Suprapubic skin (tissue), 4 donors: ENCODE data around the gene RHOG.

ENCODE experiments used
- CTCF ChIP-seq, 2 donors: fragments of 200-600 bp in 1 of 2; fragments of 450-650 bp in 1 of 2; sonication (generic) in 1 of 2; IDR thresholded peaks; one replicate each; pipeline ENCODE4 v1.5.1; 2016 to 2019; ENCODE audit warnings: antibody characterized with exemption in 2 of 2, mild to moderate bottlenecking in 1 of 2, moderate library complexity in 1 of 2
- POLR2A ChIP-seq, 2 donors: fragments of 450-650 bp; IDR thresholded peaks; one replicate each; pipeline ENCODE4 v1.6.1; 2017; ENCODE audit warnings: antibody characterized with exemption in 2 of 2, mild to moderate bottlenecking in 2 of 2, moderate library complexity in 2 of 2
- POLR2AphosphoS5 ChIP-seq, 3 donors: sonication (generic); formaldehyde crosslinking; IDR thresholded peaks; one replicate each; pipeline ENCODE4 v1.6.1; 2017; ENCODE audit warnings: antibody characterized with exemption in 3 of 3

- TF ChIP-seq CTCF (IDR thresholded peaks at IDR 0.05) (no peak), POLR2AphosphoS5 (IDR thresholded peaks at IDR 0.05) (no peak), POLR2A (IDR thresholded peaks at IDR 0.05) (no peak)
Measured at GRCh38 chr11:3882655-3883054, 41.9 kb upstream of the RHOG start.
